Endothelial cell of umbilical vein (primary cell): ENCODE data around the gene CRTC1. TPM values are rescaled to one million over a fixed set of nuclear protein-coding genes. Genes with fewer than 3 reads are reported as not detected.

Experiments
- BruUV-seq: library from RNA; stranded (reverse); fragments of 400-500 nt; replicated peaks from 2 replicates; lab custom pipeline; 2021; lab: Mats Ljungman, UMichigan
- CTCF ChIA-PET: fragments of 300-600, 350-600 bp; sonication (Branson Sonifier 250); formaldehyde crosslinking; loops from one replicate; lab custom pipeline; 2021; ENCODE audit warnings: antibody characterized with exemption, inconsistent platforms; lab: Charles Lee
- POLR2A ChIA-PET: fragments of 300-600, 350-600 bp; sonication (Branson Sonifier 250); formaldehyde crosslinking; loops from one replicate; lab custom pipeline; 2021; ENCODE audit warnings: antibody characterized with exemption, inconsistent platforms; lab: Charles Lee
- DNase-seq: peaks from one replicate; pipeline ENCODE4 v3.0.0-alpha.2; 2011; ENCODE audit warnings: low read depth, low spot score
- FAIRE-seq: peaks from 2 replicates; lab custom pipeline; 2011; peaks lifted over from hg19 to GRCh38; lab: Jason Lieb, UNC
- H2AFZ ChIP-seq: 2 replicates; pipeline ENCODE4 v1.6.0; 2012; ENCODE audit warnings: low read depth, low read length, control low read depth, inconsistent platforms
- H3K27ac ChIP-seq: 2 replicates; pipeline ENCODE4 v1.5.1; 2011; ENCODE audit warnings: low read depth, mild to moderate bottlenecking, control low read depth, low read length, moderate library complexity; ENCODE audit not compliant: insufficient read depth
- H3K27me3 ChIP-seq, 2 experiments: 2 replicates each; pipeline versions ENCODE4 v1.6.0 to v1.6.1; 2011; ENCODE audit warnings: low read length in 2 of 2, mixed read lengths in 1 of 2; ENCODE audit not compliant: control insufficient read depth in 2 of 2, insufficient read depth in 2 of 2
- H3K36me3 ChIP-seq, 2 experiments: 2 replicates in 1 of 2; 3 replicates in 1 of 2; pipeline ENCODE4 v1.5.1; 2011; ENCODE audit warnings: low read length in 2 of 2, mild to moderate bottlenecking in 1 of 2, moderate library complexity in 1 of 2; ENCODE audit not compliant: control insufficient read depth in 2 of 2, insufficient read depth in 2 of 2; ENCODE audit errors: extremely low read depth in 1 of 2
- H3K4me1 ChIP-seq: 3 replicates; pipeline ENCODE4 v1.5.1; 2011; ENCODE audit warnings: mild to moderate bottlenecking, low read length; ENCODE audit not compliant: control insufficient read depth, insufficient read depth; ENCODE audit errors: extremely low read depth
- H3K4me2 ChIP-seq: 2 replicates; pipeline ENCODE4 v1.6.1; 2011; ENCODE audit warnings: low read length, control low read depth, mixed read lengths; ENCODE audit not compliant: insufficient read depth
- H3K4me3 ChIP-seq, 3 experiments: fragments of 200-600 bp in 1 of 3; sonication (generic), shearing (Covaris generic) in 1 of 3; replicated peaks in 1 of 3; 2 replicates each; pipeline ENCODE4 v1.5.1; 2011 to 2016; ENCODE audit warnings: control low read depth in 3 of 3, low read length in 3 of 3, mild to moderate bottlenecking in 2 of 3, inconsistent platforms in 1 of 3, low read depth in 1 of 3, moderate library complexity in 1 of 3; ENCODE audit not compliant: insufficient read depth in 1 of 3
- H3K79me2 ChIP-seq: 2 replicates; pipeline ENCODE4 v1.6.0; 2012; ENCODE audit warnings: low read length, inconsistent platforms; ENCODE audit not compliant: control insufficient read depth, insufficient read depth
- H3K9ac ChIP-seq: replicated peaks from 2 replicates; pipeline ENCODE3; 2011; ENCODE audit warnings: low read length, control low read depth; ENCODE audit not compliant: insufficient read depth; ENCODE audit errors: extremely low read depth
- H3K9me1 ChIP-seq: replicated peaks from 3 replicates; pipeline ENCODE4 v1.6.0; 2011; ENCODE audit warnings: mild to moderate bottlenecking, low read length; ENCODE audit not compliant: control insufficient read depth, insufficient read depth; ENCODE audit errors: extremely low read depth
- H3K9me3 ChIP-seq: replicated peaks from 2 replicates; pipeline ENCODE4 v1.5.1; 2012; ENCODE audit warnings: low read length, inconsistent platforms; ENCODE audit not compliant: control insufficient read depth, insufficient read depth
- H4K20me1 ChIP-seq: replicated peaks from 2 replicates; pipeline ENCODE3; 2011; ENCODE audit warnings: mild to moderate bottlenecking, low read length; ENCODE audit not compliant: control insufficient read depth, insufficient read depth; ENCODE audit errors: extremely low read depth
- EZH2 ChIP-seq: IDR thresholded peaks from 2 replicates; pipeline ENCODE4 v1.6.1; 2012; ENCODE audit warnings: borderline replicate concordance, low read depth, mild to moderate bottlenecking, moderate library complexity, low read length, inconsistent platforms; ENCODE audit not compliant: severe bottlenecking
- FOS ChIP-seq: IDR thresholded peaks from 2 replicates; pipeline ENCODE4 v1.6.1; 2011; ENCODE audit warnings: mild to moderate bottlenecking, low read length, moderate library complexity, borderline replicate concordance; ENCODE audit not compliant: insufficient read depth
- GATA2 ChIP-seq: IDR thresholded peaks from 2 replicates; pipeline ENCODE4 v1.7.0; 2011; ENCODE audit warnings: low read depth, mild to moderate bottlenecking, moderate library complexity, mixed read lengths, low read length; ENCODE audit not compliant: insufficient read length, insufficient read depth
- JUN ChIP-seq: IDR thresholded peaks from 2 replicates; pipeline ENCODE4 v1.6.1; 2011; ENCODE audit warnings: borderline replicate concordance, low read depth; ENCODE audit not compliant: insufficient read length, insufficient read depth
- MAX ChIP-seq: IDR thresholded peaks from 2 replicates; pipeline ENCODE4 v1.6.1; 2011; ENCODE audit not compliant: insufficient read depth, insufficient read length
- MYC ChIP-seq: IDR thresholded peaks from one replicate; pipeline ENCODE4 v1.6.1; 2011; ENCODE audit warnings: mild to moderate bottlenecking, low read depth, low read length
- POLR2A ChIP-seq: IDR thresholded peaks from 2 replicates; pipeline ENCODE4 v1.6.1; 2012; ENCODE audit warnings: low read depth, mild to moderate bottlenecking, control low read depth, low read length
- POLR2AphosphoS5 ChIP-seq: IDR thresholded peaks from 2 replicates; pipeline ENCODE4 v1.6.1; 2012; ENCODE audit warnings: low read depth, mild to moderate bottlenecking, control low read depth, low read length, moderate library complexity; ENCODE audit not compliant: insufficient read depth
- dilution Hi-C: fragments of 300-500 bp; cut with MboI; formaldehyde crosslinking; loops from one replicate; pipeline ENCODE4 v1.15.0; 2019; ENCODE audit warnings: low sequenced_read_pairs; ENCODE audit not compliant: extremely low pct_ligation_motif_present
- intact Hi-C: fragments of 100-400 bp; cut with micrococcal nuclease; formaldehyde crosslinking; loops from one replicate; pipeline ENCODE4 v1.10.0; 2022
- polyA plus RNA-seq, 4 experiments: library from polyadenylated mRNA; depleted of rRNA in 3 of 4; stranded (reverse) in 3 of 4; unstranded in 1 of 4; fragments of >200 nt; gene quantifications; 2 replicates each; pipeline versions ENCODE4 v1.2.1 to v1.2.3, GENCODE V29; 2011 to 2012; ENCODE audit warnings: missing spikeins in 1 of 4
- total RNA-seq: library from RNA; stranded (reverse); gene quantifications from 2 replicates; pipeline ENCODE4 v1.2.3, GENCODE V29; 2021
- TF ChIP-seq, protein P1 (sequence below), 2 donors: IDR thresholded peaks; 1 replicate in 1 of 2; 2 replicates in 1 of 2; pipeline ENCODE4 v1.5.1; 2011; ENCODE audit warnings: low read length in 2 of 2, mild to moderate bottlenecking in 2 of 2, moderate library complexity in 2 of 2, control low read depth in 1 of 2, inconsistent platforms in 1 of 2, low read depth in 1 of 2; ENCODE audit not compliant: insufficient read depth in 1 of 2; ENCODE audit errors: extremely low read depth in 1 of 2

The CRTC1 gene
- total and polyA plus RNA-seq, 2 donors (not counting 3 experiments of a cell fraction or from before 2014, with no cell fraction given) = 4.2 to 11.4 TPM

GRCh38 chr19:18754501-18754900 lies 71.0 kb downstream of the CRTC1 start:
- Histone ChIP-seq H3K9me1 (no peaks in the 10 kb centered on the region), H3K9me3 (no peaks in the 10 kb centered on the region), H3K79me2 (no peaks in the 10 kb centered on the region), H3K27me3 (no peaks in the 10 kb centered on the region), H3K4me3 (no peak overlapping the region), H3K36me3 (peaks cover 0 to 3% of the 10 kb centered on the region in 2 experiments), H3K9ac (no peak overlapping the region), H3K4me2 (no peak overlapping the region), H3K27ac (no peak overlapping the region), H3K4me1 (no peaks in the 10 kb centered on the region), H4K20me1 (no peaks in the 10 kb centered on the region), H2AFZ (no peak overlapping the region)
- FAIRE-seq = no peak
- POLR2A ChIA-PET = no interaction called here
- CTCF ChIA-PET = interaction anchor here (1.6 to 1.7 kb wide), 2 partner anchors 10 to 17 kb away, joined by 3 to 4 read pairs; no protein-coding TSS in a partner anchor
- DNase-seq = no peak
- dilution Hi-C loops (no loop called here), intact Hi-C loops (no loop called here)
- TF ChIP-seq, protein P1, sequence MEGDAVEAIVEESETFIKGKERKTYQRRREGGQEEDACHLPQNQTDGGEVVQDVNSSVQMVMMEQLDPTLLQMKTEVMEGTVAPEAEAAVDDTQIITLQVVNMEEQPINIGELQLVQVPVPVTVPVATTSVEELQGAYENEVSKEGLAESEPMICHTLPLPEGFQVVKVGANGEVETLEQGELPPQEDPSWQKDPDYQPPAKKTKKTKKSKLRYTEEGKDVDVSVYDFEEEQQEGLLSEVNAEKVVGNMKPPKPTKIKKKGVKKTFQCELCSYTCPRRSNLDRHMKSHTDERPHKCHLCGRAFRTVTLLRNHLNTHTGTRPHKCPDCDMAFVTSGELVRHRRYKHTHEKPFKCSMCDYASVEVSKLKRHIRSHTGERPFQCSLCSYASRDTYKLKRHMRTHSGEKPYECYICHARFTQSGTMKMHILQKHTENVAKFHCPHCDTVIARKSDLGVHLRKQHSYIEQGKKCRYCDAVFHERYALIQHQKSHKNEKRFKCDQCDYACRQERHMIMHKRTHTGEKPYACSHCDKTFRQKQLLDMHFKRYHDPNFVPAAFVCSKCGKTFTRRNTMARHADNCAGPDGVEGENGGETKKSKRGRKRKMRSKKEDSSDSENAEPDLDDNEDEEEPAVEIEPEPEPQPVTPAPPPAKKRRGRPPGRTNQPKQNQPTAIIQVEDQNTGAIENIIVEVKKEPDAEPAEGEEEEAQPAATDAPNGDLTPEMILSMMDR (IDR thresholded peaks at IDR 0.05; ENCODE audit: extremely low read depth in 1 of 2, insufficient read depth in 1 of 2, low read depth in 1 of 2, low read length in 2 of 2) = no peak
- no peak for TF ChIP-seq EZH2
- TF ChIP-seq POLR2AphosphoS5 = no peak
- TF ChIP-seq JUN = no peak
- no peak for TF ChIP-seq MYC
- TF ChIP-seq POLR2A = no peak
- TF ChIP-seq GATA2 = no peak
- no peak for TF ChIP-seq FOS
- no peak for TF ChIP-seq MAX
- no TSS peak for BruUV-seq
